22Rv1 (cell line): ENCODE results near the gene MB21D2.

Source experiments
- ZFX ChIP-seq: fragments of 450-650 bp; IDR thresholded peaks from 2 replicates; pipeline ENCODE4 v1.6.1; 2017; ENCODE audit warnings: antibody characterized with exemption, borderline replicate concordance
- TF ChIP-seq, protein P1 (sequence below): fragments of 450-650 bp; IDR thresholded peaks from 2 replicates; pipeline ENCODE4 v1.5.1; 2017; ENCODE audit warnings: mild to moderate bottlenecking

- TF ChIP-seq, protein P1, sequence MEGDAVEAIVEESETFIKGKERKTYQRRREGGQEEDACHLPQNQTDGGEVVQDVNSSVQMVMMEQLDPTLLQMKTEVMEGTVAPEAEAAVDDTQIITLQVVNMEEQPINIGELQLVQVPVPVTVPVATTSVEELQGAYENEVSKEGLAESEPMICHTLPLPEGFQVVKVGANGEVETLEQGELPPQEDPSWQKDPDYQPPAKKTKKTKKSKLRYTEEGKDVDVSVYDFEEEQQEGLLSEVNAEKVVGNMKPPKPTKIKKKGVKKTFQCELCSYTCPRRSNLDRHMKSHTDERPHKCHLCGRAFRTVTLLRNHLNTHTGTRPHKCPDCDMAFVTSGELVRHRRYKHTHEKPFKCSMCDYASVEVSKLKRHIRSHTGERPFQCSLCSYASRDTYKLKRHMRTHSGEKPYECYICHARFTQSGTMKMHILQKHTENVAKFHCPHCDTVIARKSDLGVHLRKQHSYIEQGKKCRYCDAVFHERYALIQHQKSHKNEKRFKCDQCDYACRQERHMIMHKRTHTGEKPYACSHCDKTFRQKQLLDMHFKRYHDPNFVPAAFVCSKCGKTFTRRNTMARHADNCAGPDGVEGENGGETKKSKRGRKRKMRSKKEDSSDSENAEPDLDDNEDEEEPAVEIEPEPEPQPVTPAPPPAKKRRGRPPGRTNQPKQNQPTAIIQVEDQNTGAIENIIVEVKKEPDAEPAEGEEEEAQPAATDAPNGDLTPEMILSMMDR, result no peak
- no peak for TF ChIP-seq ZFX
Observed at GRCh38 chr3:192913540-192913939, 4.1 kb downstream of the MB21D2 start.
